Measurements from ENCODE around the gene CPSF3.
"Not testable (repeated sequence)": the region's sequence is repeated elsewhere in the genome, so short reads cannot be mapped to it uniquely, and the experiment has no call there.

Gene CPSF3

DNA sequence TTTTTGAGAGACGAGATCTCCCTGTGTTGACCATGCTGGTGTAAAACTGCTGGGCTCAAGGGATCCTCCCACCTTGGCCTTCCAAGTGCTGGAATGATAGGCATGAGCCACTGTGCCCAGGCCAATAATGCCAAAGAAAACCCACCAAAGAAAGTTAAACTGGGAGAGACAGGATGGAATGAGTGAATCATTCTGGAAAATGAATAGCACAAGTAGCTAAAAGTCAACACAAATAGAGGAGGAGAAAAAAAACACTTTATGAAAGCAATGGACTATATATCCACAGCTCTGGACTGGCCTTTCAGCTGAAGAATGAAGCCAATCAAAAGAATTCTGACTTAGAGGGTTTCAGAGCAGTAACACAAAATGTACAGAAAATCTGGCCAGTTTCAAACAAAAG lies 74.8 kb downstream of the CPSF3 start:
- no peak overlapping the region for H3K27ac ChIP-seq

DNA sequence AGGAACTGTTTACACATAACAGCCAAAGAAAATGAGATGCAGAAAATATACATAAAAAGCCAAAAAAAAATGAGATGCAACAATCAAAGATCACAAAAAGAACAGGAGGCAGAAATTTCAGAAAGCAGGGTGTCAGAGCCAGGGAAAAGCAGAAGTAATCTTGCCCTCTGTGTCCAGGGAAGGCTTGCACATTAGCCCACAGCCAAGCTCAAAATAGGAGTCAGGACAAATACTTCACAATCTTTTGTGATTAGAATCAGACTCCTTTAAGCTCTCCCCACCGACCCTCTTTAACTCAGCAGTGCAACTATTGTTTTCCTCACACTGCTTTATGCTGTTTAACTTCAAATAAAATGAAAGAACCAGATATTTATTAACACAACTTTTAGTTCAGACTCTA lies 85.5 kb downstream of the CPSF3 start:
- H3K27ac ChIP-seq = no peak overlapping the region

More for the DNA sequence above, 74.8 kb downstream of the CPSF3 start:
- no peak for TF ChIP-seq ZFX (IDR thresholded peaks at IDR 0.05)
- TF ChIP-seq, protein P1, sequence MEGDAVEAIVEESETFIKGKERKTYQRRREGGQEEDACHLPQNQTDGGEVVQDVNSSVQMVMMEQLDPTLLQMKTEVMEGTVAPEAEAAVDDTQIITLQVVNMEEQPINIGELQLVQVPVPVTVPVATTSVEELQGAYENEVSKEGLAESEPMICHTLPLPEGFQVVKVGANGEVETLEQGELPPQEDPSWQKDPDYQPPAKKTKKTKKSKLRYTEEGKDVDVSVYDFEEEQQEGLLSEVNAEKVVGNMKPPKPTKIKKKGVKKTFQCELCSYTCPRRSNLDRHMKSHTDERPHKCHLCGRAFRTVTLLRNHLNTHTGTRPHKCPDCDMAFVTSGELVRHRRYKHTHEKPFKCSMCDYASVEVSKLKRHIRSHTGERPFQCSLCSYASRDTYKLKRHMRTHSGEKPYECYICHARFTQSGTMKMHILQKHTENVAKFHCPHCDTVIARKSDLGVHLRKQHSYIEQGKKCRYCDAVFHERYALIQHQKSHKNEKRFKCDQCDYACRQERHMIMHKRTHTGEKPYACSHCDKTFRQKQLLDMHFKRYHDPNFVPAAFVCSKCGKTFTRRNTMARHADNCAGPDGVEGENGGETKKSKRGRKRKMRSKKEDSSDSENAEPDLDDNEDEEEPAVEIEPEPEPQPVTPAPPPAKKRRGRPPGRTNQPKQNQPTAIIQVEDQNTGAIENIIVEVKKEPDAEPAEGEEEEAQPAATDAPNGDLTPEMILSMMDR (conservative IDR thresholded peaks at IDR 0.05) = no peak

GRCh38 chr2:9513946-9514345 lies 90.5 kb downstream of the CPSF3 start:
- not testable (repeated sequence) for H3K27ac ChIP-seq

More for the DNA sequence above, 85.5 kb downstream of the CPSF3 start:
- no peak for TF ChIP-seq ZFX (IDR thresholded peaks at IDR 0.05)
- TF ChIP-seq, protein P1 (conservative IDR thresholded peaks at IDR 0.05) = no peak

DNA sequence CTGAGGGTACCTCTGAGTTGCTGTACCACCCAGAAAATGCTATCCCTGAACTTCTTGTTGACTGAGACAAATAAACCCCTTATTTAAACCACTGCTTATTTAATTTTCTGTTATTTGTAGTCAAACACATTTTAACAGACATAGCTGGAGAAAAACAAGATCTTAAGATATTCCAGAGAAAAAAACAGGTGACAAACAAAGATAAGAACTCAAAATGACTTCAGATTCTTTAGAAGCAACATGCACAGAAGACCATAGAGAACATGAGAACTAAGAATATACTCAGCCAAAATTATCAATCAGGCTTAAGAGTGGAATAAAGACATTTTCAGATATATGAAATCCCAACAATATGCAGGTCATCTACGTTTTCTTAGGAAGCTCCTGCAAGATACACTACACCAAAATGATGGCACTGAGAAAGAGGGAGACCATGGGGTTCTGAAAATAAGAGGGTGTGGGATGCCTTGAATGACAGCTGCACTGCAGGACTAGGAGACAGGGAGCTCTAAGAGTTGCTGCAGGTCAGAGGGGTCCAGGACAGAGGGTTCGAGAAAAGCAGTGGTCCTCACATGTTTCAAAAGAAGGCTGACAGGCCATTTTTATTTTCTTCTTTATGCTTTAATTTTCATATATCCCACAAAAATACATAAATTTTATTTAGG lies 93.8 kb downstream of the CPSF3 start:
- H3K27ac ChIP-seq = no peak overlapping the region
- TF ChIP-seq ZFX (IDR thresholded peaks at IDR 0.05) = no peak
- TF ChIP-seq, protein P1 (conservative IDR thresholded peaks at IDR 0.05) = no peak

DNA sequence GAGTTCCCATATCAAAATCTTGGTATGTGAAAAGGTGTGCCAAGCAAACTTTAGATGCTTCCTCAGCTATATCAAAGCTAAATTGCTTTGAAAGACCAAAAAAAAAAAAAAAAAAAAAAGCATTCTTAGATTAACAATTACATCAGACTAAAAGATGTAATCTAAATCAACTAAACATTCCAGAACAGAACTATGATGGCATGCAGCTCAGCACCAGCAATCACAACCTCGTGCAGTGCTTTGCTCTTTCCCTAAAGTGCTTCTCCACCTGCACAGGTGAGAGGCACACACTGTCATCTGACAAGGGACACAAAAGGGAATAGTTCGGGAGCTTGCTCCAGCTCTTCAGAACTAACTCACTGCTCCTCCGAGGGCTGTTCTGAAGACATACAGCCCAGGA lies 94.7 kb downstream of the CPSF3 start:
- TF ChIP-seq, protein P1 (conservative IDR thresholded peaks at IDR 0.05) = no peak
- TF ChIP-seq ZFX (IDR thresholded peaks at IDR 0.05) = no peak
- H3K27ac ChIP-seq = no peak overlapping the region

GRCh38 chr2:9518780-9519179 lies 95.3 kb downstream of the CPSF3 start:
- no peak overlapping the region for H3K27ac ChIP-seq
- TF ChIP-seq, protein P1 (conservative IDR thresholded peaks at IDR 0.05) = no peak
- no peak for TF ChIP-seq ZFX (IDR thresholded peaks at IDR 0.05)

DNA sequence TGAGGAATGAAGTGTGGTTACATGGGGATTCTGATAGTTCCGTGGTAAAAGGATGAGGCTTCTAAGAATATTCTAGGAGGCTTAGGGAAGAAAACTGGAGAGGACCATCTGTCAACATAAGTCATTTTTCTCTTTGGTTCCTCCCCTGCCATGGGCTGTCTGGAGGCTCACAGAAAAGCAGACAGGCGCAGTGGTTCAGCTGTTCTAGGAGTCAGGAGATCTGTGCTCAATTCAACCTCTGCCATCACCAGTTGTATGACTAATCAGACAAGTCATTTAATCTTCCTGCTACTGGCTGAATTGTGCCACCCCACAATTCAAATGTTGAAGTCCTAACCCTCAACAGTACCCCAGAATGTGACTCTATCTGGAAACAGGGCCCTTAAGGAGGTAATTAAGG lies 95.8 kb downstream of the CPSF3 start:
- TF ChIP-seq ZFX (IDR thresholded peaks at IDR 0.05) = no peak
- TF ChIP-seq, protein P1 (conservative IDR thresholded peaks at IDR 0.05) = no peak
- no peak overlapping the region for H3K27ac ChIP-seq
